PC-9 (cell line): ENCODE measurements around the gene PIGP. TPM values are rescaled to one million over a fixed set of nuclear protein-coding genes. Genes with fewer than 3 reads are reported as not detected.

Experiments
- BruUV-seq: library from RNA; stranded (reverse); fragments of 400-500 nt; replicated peaks from 2 replicates; lab custom pipeline; 2021; lab: Mats Ljungman, UMichigan
- CTCF ChIA-PET: fragments of 300-600 bp; sonication (Branson Sonifier 250); formaldehyde crosslinking; loops from one replicate; lab custom pipeline; 2022; ENCODE audit warnings: antibody characterized with exemption; lab: Charles Lee
- POLR2A ChIA-PET: fragments of 300-600 bp; sonication (Branson Sonifier 250); formaldehyde crosslinking; loops from one replicate; lab custom pipeline; 2022; ENCODE audit warnings: antibody characterized with exemption; ENCODE audit not compliant: unreplicated experiment; lab: Charles Lee
- DNase-seq, 2 experiments: peaks; one replicate each; pipeline versions ENCODE4 v3.0.0 to v3.0.0-alpha.2; 2015 to 2022; ENCODE audit warnings: mixed read lengths in 1 of 2
- H2AFZ ChIP-seq: fragments of 200-600 bp; sonication (generic); 2 replicates; pipeline ENCODE4 v1.8.1; 2017; ENCODE audit warnings: antibody characterized with exemption
- H3F3A ChIP-seq: fragments of 200-600 bp; sonication (generic); 2 replicates; pipeline ENCODE4 v1.8.1; 2017; ENCODE audit warnings: antibody characterized with exemption, mild to moderate bottlenecking, low read depth; ENCODE audit not compliant: insufficient read depth
- H3K27ac ChIP-seq: fragments of 200-600 bp; sonication (generic); 2 replicates; pipeline ENCODE4 v1.6.1; 2016; ENCODE audit warnings: mixed run types
- H3K27me3 ChIP-seq: fragments of 200-600 bp; sonication (generic); 2 replicates; pipeline ENCODE4 v1.6.1; 2016; ENCODE audit warnings: low read depth, mixed run types; ENCODE audit not compliant: insufficient read depth
- H3K36me3 ChIP-seq: fragments of 200-600 bp; sonication (generic); 2 replicates; pipeline ENCODE4 v1.6.1; 2016; ENCODE audit warnings: low read depth, mixed run types
- H3K4me1 ChIP-seq: fragments of 200-600 bp; sonication (generic); replicated peaks from 2 replicates; pipeline ENCODE4 v1.6.1; 2016; ENCODE audit warnings: mixed run types; ENCODE audit not compliant: insufficient read depth
- H3K4me2 ChIP-seq: fragments of 200-600 bp; sonication (generic); 2 replicates; pipeline ENCODE4 v1.6.1; 2017; ENCODE audit warnings: mixed run types
- H3K4me3 ChIP-seq: fragments of 200-600 bp; sonication (generic); 2 replicates; pipeline ENCODE4 v1.6.1; 2016; ENCODE audit warnings: mixed run types
- H3K79me2 ChIP-seq: fragments of 200-600 bp; sonication (generic); 2 replicates; pipeline ENCODE4 v1.6.1; 2017; ENCODE audit warnings: low read depth, mixed run types
- H3K9me2 ChIP-seq: fragments of 200-600 bp; sonication (generic); 2 replicates; pipeline ENCODE4 v1.8.1; 2017; ENCODE audit warnings: mild to moderate bottlenecking; ENCODE audit not compliant: insufficient read depth
- H3K9me3 ChIP-seq: fragments of 200-600 bp; sonication (generic); 2 replicates; pipeline ENCODE4 v1.8.1; 2016; ENCODE audit warnings: low read depth; ENCODE audit not compliant: insufficient read depth
- H4K20me1 ChIP-seq: fragments of 200-600 bp; sonication (generic); 2 replicates; pipeline ENCODE4 v1.8.1; 2017; ENCODE audit not compliant: insufficient read depth
- EZH2 ChIP-seq: fragments of 200-600 bp; sonication (generic); IDR thresholded peaks from 2 replicates; pipeline ENCODE4 v1.8.0; 2017; ENCODE audit warnings: antibody characterized with exemption, low read depth
- intact Hi-C: fragments of 100-400 bp; cut with micrococcal nuclease; formaldehyde crosslinking; loops from one replicate; pipeline ENCODE4 v1.10.0; 2022; ENCODE audit not compliant: unreplicated experiment
- total RNA-seq: library from RNA; stranded (reverse); gene quantifications from 2 replicates; pipeline ENCODE4 v1.2.3, GENCODE V29; 2021
- TF ChIP-seq, protein P1 (sequence below): fragments of 200-600 bp; sonication (generic); conservative IDR thresholded peaks from 2 replicates; pipeline ENCODE4 v1.6.1; 2017; ENCODE audit warnings: mixed run types, antibody characterized with exemption, mild to moderate bottlenecking, moderate library complexity

Gene PIGP
- total RNA-seq, 1 experiment from 2014 or later: 20.9 TPM

GRCh38 chr21:37098751-37099150 lies 25.9 kb upstream of the PIGP start:
- Histone ChIP-seq H3K4me1 (no peaks in the 10 kb centered on the region), H4K20me1 (no peaks in the 10 kb centered on the region), H3K4me3 (no peak overlapping the region), H3F3A (no peaks in the 10 kb centered on the region), H3K27ac (no peak overlapping the region), H2AFZ (no peak overlapping the region), H3K36me3 (peaks cover 6% of the 10 kb centered on the region; the same call in 1 of the 2 replicates), H3K9me3 (no peaks in the 10 kb centered on the region), H3K79me2 (no peaks in the 10 kb centered on the region), H3K27me3 (no peaks in the 10 kb centered on the region), H3K4me2 (no peak overlapping the region), H3K9me2 (no peaks in the 10 kb centered on the region)
- CTCF ChIA-PET: no interaction called here
- TF ChIP-seq EZH2: no peak
- TF ChIP-seq, protein P1, sequence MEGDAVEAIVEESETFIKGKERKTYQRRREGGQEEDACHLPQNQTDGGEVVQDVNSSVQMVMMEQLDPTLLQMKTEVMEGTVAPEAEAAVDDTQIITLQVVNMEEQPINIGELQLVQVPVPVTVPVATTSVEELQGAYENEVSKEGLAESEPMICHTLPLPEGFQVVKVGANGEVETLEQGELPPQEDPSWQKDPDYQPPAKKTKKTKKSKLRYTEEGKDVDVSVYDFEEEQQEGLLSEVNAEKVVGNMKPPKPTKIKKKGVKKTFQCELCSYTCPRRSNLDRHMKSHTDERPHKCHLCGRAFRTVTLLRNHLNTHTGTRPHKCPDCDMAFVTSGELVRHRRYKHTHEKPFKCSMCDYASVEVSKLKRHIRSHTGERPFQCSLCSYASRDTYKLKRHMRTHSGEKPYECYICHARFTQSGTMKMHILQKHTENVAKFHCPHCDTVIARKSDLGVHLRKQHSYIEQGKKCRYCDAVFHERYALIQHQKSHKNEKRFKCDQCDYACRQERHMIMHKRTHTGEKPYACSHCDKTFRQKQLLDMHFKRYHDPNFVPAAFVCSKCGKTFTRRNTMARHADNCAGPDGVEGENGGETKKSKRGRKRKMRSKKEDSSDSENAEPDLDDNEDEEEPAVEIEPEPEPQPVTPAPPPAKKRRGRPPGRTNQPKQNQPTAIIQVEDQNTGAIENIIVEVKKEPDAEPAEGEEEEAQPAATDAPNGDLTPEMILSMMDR: no peak
- POLR2A ChIA-PET: no interaction called here
- no TSS peak for BruUV-seq
- no peak for DNase-seq
- intact Hi-C loops: no loop called here

DNA sequence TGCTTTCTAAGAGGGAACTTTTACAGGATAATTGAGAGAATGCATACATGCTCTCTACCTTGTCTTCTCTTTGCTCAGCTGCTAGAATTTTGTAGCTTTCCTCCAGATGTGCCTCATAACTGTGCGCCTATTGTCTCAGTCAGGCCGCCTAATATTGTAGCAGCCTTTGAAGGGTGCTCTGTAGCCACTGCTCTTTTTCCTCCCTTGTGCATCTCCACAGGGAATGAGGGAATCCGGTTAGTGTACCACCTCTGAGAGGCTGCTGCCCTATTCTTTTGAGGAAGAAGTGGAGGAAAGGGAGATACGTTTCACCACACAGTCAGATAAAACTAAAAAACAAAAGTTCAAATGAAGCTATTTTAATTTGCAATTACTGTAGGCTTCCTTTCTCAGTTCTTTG lies 22.9 kb upstream of the PIGP start:
- H3K4me3 ChIP-seq: no peak overlapping the region
- H3K4me1 ChIP-seq: no peaks in the 10 kb centered on the region
- no peaks in the 10 kb centered on the region for H3K27me3 ChIP-seq
- POLR2A ChIA-PET: no interaction called here
- H3K79me2 ChIP-seq: no peaks in the 10 kb centered on the region
- H3F3A ChIP-seq: no peaks in the 10 kb centered on the region
- no peaks in the 10 kb centered on the region for H3K9me2 ChIP-seq
- BruUV-seq: no TSS peak
- H4K20me1 ChIP-seq: no peaks in the 10 kb centered on the region
- H3K9me3 ChIP-seq: no peaks in the 10 kb centered on the region
- no peak overlapping the region for H2AFZ ChIP-seq
- TF ChIP-seq, protein P1: no peak
- TF ChIP-seq EZH2: no peak
- no peak overlapping the region for H3K27ac ChIP-seq
- DNase-seq: no peak
- H3K36me3 ChIP-seq: peaks cover 6% of the 10 kb centered on the region; the same call in 1 of the 2 replicates
- intact Hi-C loops: no loop called here
- CTCF ChIA-PET: no interaction called here
- H3K4me2 ChIP-seq: no peak overlapping the region

DNA sequence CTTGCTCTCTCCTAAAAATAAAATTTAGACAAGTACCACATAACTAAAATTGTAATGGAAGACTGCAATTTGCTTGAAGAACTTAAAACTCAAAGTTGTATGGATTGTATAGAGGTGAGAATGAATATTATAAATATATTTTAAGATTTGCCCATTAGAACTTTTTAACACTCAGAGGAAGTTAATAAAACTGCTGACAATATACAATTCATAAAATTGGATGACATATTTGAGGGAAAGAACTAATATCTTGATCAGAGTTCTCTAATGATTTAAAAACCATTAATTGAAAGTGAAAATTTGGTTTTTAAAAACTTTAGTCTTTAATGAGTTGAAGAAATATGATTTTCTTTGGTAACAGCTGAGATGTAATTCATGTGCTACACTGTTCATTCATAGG lies 21.1 kb upstream of the PIGP start:
- Histone ChIP-seq H3K4me2 (no peak overlapping the region), H3K4me3 (no peak overlapping the region), H3K27ac (no peak overlapping the region), H3K27me3 (no peaks in the 10 kb centered on the region), H3K36me3 (peaks cover 3% of the 10 kb centered on the region; the same call in 1 of the 2 replicates), H2AFZ (no peak overlapping the region), H3K79me2 (no peaks in the 10 kb centered on the region), H3K9me2 (no peaks in the 10 kb centered on the region), H3F3A (no peaks in the 10 kb centered on the region), H3K9me3 (no peaks in the 10 kb centered on the region), H3K4me1 (no peaks in the 10 kb centered on the region), H4K20me1 (no peaks in the 10 kb centered on the region)
- POLR2A ChIA-PET: no interaction called here
- no peak for DNase-seq
- CTCF ChIA-PET: no interaction called here
- intact Hi-C loops: no loop called here
- no TSS peak for BruUV-seq
- TF ChIP-seq, protein P1: no peak
- no peak for TF ChIP-seq EZH2
